Endothelial cell of umbilical vein (primary cell): Measurements from ENCODE around the gene RNF213. TPM values are rescaled to one million over a fixed set of nuclear protein-coding genes. Genes with fewer than 3 reads are reported as not detected.

Source experiments
- BruUV-seq: library from RNA; stranded (reverse); fragments of 400-500 nt; replicated peaks from 2 replicates; lab custom pipeline; 2021; lab: Mats Ljungman, UMichigan
- CTCF ChIA-PET: fragments of 300-600, 350-600 bp; sonication (Branson Sonifier 250); formaldehyde crosslinking; loops from one replicate; lab custom pipeline; 2021; ENCODE audit warnings: antibody characterized with exemption, inconsistent platforms; lab: Charles Lee
- POLR2A ChIA-PET: fragments of 300-600, 350-600 bp; sonication (Branson Sonifier 250); formaldehyde crosslinking; loops from one replicate; lab custom pipeline; 2021; ENCODE audit warnings: antibody characterized with exemption, inconsistent platforms; lab: Charles Lee
- DNase-seq: peaks from one replicate; pipeline ENCODE4 v3.0.0-alpha.2; 2011; ENCODE audit warnings: low read depth, low spot score
- FAIRE-seq: peaks from 2 replicates; lab custom pipeline; 2011; peaks lifted over from hg19 to GRCh38; lab: Jason Lieb, UNC
- H2AFZ ChIP-seq: 2 replicates; pipeline ENCODE4 v1.6.0; 2012; ENCODE audit warnings: low read depth, low read length, control low read depth, inconsistent platforms
- H3K27ac ChIP-seq: 2 replicates; pipeline ENCODE4 v1.5.1; 2011; ENCODE audit warnings: low read depth, mild to moderate bottlenecking, control low read depth, low read length, moderate library complexity; ENCODE audit not compliant: insufficient read depth
- H3K27me3 ChIP-seq, 2 experiments: 2 replicates each; pipeline versions ENCODE4 v1.6.0 to v1.6.1; 2011; ENCODE audit warnings: low read length in 2 of 2, mixed read lengths in 1 of 2; ENCODE audit not compliant: control insufficient read depth in 2 of 2, insufficient read depth in 2 of 2
- H3K36me3 ChIP-seq, 2 experiments: 2 replicates in 1 of 2; 3 replicates in 1 of 2; pipeline ENCODE4 v1.5.1; 2011; ENCODE audit warnings: low read length in 2 of 2, mild to moderate bottlenecking in 1 of 2, moderate library complexity in 1 of 2; ENCODE audit not compliant: control insufficient read depth in 2 of 2, insufficient read depth in 2 of 2; ENCODE audit errors: extremely low read depth in 1 of 2
- H3K4me1 ChIP-seq: 3 replicates; pipeline ENCODE4 v1.5.1; 2011; ENCODE audit warnings: mild to moderate bottlenecking, low read length; ENCODE audit not compliant: control insufficient read depth, insufficient read depth; ENCODE audit errors: extremely low read depth
- H3K4me2 ChIP-seq: 2 replicates; pipeline ENCODE4 v1.6.1; 2011; ENCODE audit warnings: low read length, control low read depth, mixed read lengths; ENCODE audit not compliant: insufficient read depth
- H3K4me3 ChIP-seq, 3 experiments: fragments of 200-600 bp in 1 of 3; sonication (generic), shearing (Covaris generic) in 1 of 3; replicated peaks in 1 of 3; 2 replicates each; pipeline ENCODE4 v1.5.1; 2011 to 2016; ENCODE audit warnings: control low read depth in 3 of 3, low read length in 3 of 3, mild to moderate bottlenecking in 2 of 3, inconsistent platforms in 1 of 3, low read depth in 1 of 3, moderate library complexity in 1 of 3; ENCODE audit not compliant: insufficient read depth in 1 of 3
- H3K79me2 ChIP-seq: 2 replicates; pipeline ENCODE4 v1.6.0; 2012; ENCODE audit warnings: low read length, inconsistent platforms; ENCODE audit not compliant: control insufficient read depth, insufficient read depth
- H3K9ac ChIP-seq: replicated peaks from 2 replicates; pipeline ENCODE3; 2011; ENCODE audit warnings: low read length, control low read depth; ENCODE audit not compliant: insufficient read depth; ENCODE audit errors: extremely low read depth
- H3K9me1 ChIP-seq: replicated peaks from 3 replicates; pipeline ENCODE4 v1.6.0; 2011; ENCODE audit warnings: mild to moderate bottlenecking, low read length; ENCODE audit not compliant: control insufficient read depth, insufficient read depth; ENCODE audit errors: extremely low read depth
- H3K9me3 ChIP-seq: replicated peaks from 2 replicates; pipeline ENCODE4 v1.5.1; 2012; ENCODE audit warnings: low read length, inconsistent platforms; ENCODE audit not compliant: control insufficient read depth, insufficient read depth
- H4K20me1 ChIP-seq: replicated peaks from 2 replicates; pipeline ENCODE3; 2011; ENCODE audit warnings: mild to moderate bottlenecking, low read length; ENCODE audit not compliant: control insufficient read depth, insufficient read depth; ENCODE audit errors: extremely low read depth
- EZH2 ChIP-seq: IDR thresholded peaks from 2 replicates; pipeline ENCODE4 v1.6.1; 2012; ENCODE audit warnings: borderline replicate concordance, low read depth, mild to moderate bottlenecking, moderate library complexity, low read length, inconsistent platforms; ENCODE audit not compliant: severe bottlenecking
- FOS ChIP-seq: IDR thresholded peaks from 2 replicates; pipeline ENCODE4 v1.6.1; 2011; ENCODE audit warnings: mild to moderate bottlenecking, low read length, moderate library complexity, borderline replicate concordance; ENCODE audit not compliant: insufficient read depth
- GATA2 ChIP-seq: IDR thresholded peaks from 2 replicates; pipeline ENCODE4 v1.7.0; 2011; ENCODE audit warnings: low read depth, mild to moderate bottlenecking, moderate library complexity, mixed read lengths, low read length; ENCODE audit not compliant: insufficient read length, insufficient read depth
- JUN ChIP-seq: IDR thresholded peaks from 2 replicates; pipeline ENCODE4 v1.6.1; 2011; ENCODE audit warnings: borderline replicate concordance, low read depth; ENCODE audit not compliant: insufficient read length, insufficient read depth
- MYC ChIP-seq: IDR thresholded peaks from one replicate; pipeline ENCODE4 v1.6.1; 2011; ENCODE audit warnings: mild to moderate bottlenecking, low read depth, low read length
- POLR2A ChIP-seq: IDR thresholded peaks from 2 replicates; pipeline ENCODE4 v1.6.1; 2012; ENCODE audit warnings: low read depth, mild to moderate bottlenecking, control low read depth, low read length
- POLR2AphosphoS5 ChIP-seq: IDR thresholded peaks from 2 replicates; pipeline ENCODE4 v1.6.1; 2012; ENCODE audit warnings: low read depth, mild to moderate bottlenecking, control low read depth, low read length, moderate library complexity; ENCODE audit not compliant: insufficient read depth
- dilution Hi-C: fragments of 300-500 bp; cut with MboI; formaldehyde crosslinking; loops from one replicate; pipeline ENCODE4 v1.15.0; 2019; ENCODE audit warnings: low sequenced_read_pairs; ENCODE audit not compliant: extremely low pct_ligation_motif_present
- intact Hi-C: fragments of 100-400 bp; cut with micrococcal nuclease; formaldehyde crosslinking; loops from one replicate; pipeline ENCODE4 v1.10.0; 2022
- polyA plus RNA-seq, 4 experiments: library from polyadenylated mRNA; depleted of rRNA in 3 of 4; stranded (reverse) in 3 of 4; unstranded in 1 of 4; fragments of >200 nt; gene quantifications; 2 replicates each; pipeline versions ENCODE4 v1.2.1 to v1.2.3, GENCODE V29; 2011 to 2012; ENCODE audit warnings: missing spikeins in 1 of 4
- total RNA-seq: library from RNA; stranded (reverse); gene quantifications from 2 replicates; pipeline ENCODE4 v1.2.3, GENCODE V29; 2021
- TF ChIP-seq, protein P1 (sequence below): IDR thresholded peaks from 2 replicates; pipeline ENCODE4 v1.6.1; 2011; ENCODE audit not compliant: insufficient read depth, insufficient read length
- TF ChIP-seq, protein P2 (sequence below), 2 donors: IDR thresholded peaks; 1 replicate in 1 of 2; 2 replicates in 1 of 2; pipeline ENCODE4 v1.5.1; 2011; ENCODE audit warnings: low read length in 2 of 2, mild to moderate bottlenecking in 2 of 2, moderate library complexity in 2 of 2, control low read depth in 1 of 2, inconsistent platforms in 1 of 2, low read depth in 1 of 2; ENCODE audit not compliant: insufficient read depth in 1 of 2; ENCODE audit errors: extremely low read depth in 1 of 2

RNF213 gene
- total and polyA plus RNA-seq, 2 donors (not counting 3 experiments of a cell fraction or from before 2014, with no cell fraction given) = 36.5 to 116 TPM

DNA sequence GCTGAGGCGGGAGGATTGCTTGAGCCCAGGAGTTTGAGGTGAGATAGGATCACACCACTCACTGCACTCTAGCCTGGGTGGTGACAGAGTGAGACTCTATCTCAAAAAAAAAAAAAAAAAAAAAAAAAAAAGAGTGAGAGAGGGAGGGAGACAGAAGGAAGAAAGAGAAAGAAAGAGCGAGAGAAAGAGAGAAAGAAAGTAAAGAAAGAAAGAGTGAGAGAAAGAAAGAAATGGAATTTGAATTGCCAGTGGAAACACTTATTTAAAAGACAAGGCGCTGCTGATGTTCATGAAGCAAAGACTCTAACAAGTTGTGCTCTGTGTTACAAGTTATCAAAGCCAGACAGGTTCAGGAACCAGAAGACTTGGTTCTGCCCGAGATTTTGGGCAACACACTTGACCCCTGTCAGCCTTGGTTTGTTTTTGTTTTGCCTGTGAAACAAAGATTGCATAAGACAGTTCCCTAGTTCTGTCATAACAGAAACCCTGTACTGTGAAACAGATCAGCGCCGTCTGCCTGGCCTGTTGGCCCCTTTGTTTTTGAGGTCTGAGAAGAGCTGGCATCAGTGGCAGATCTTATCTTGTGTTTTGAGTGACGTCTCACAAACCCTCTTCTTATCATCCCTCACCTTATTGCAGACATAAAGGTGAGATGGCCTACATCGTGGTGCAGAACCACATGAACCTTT lies 98.9 kb downstream of the RNF213 start:
- Histone ChIP-seq H3K9ac (no peak overlapping the region), H3K4me3 (no peak overlapping the region), H3K4me1 (no peaks in the 10 kb centered on the region), H3K36me3 (peaks cover 9 to 45% of the 10 kb centered on the region in 2 experiments), H3K27me3 (no peaks in the 10 kb centered on the region), H4K20me1 (no peaks in the 10 kb centered on the region), H3K9me1 (no peaks in the 10 kb centered on the region), H3K79me2 (no peaks in the 10 kb centered on the region), H3K9me3 (no peaks in the 10 kb centered on the region), H2AFZ (no peak overlapping the region), H3K27ac (no peak overlapping the region), H3K4me2 (no peak overlapping the region)
- intact Hi-C loops (loop anchor here (10.0 kb wide), 1 partner anchor 255 kb away; the partner anchor contains the start of gene GAA), dilution Hi-C loops (no loop called here)
- ChIA-PET POLR2A (no interaction called here), CTCF (interaction anchor here (4.9 kb wide), 1 partner anchor 164 kb away, joined by 46 read pairs; no protein-coding TSS in a partner anchor)
- DNase-seq (no peak), FAIRE-seq (no peak)
- BruUV-seq = no TSS peak
- no peak for TF ChIP-seq GATA2
- no peak for TF ChIP-seq EZH2
- no peak for TF ChIP-seq FOS
- no peak for TF ChIP-seq JUN
- TF ChIP-seq POLR2AphosphoS5 = no peak
- no peak for TF ChIP-seq MYC
- TF ChIP-seq, protein P1, sequence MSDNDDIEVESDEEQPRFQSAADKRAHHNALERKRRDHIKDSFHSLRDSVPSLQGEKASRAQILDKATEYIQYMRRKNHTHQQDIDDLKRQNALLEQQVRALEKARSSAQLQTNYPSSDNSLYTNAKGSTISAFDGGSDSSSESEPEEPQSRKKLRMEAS = no peak
- TF ChIP-seq POLR2A = no peak
- TF ChIP-seq, protein P2, sequence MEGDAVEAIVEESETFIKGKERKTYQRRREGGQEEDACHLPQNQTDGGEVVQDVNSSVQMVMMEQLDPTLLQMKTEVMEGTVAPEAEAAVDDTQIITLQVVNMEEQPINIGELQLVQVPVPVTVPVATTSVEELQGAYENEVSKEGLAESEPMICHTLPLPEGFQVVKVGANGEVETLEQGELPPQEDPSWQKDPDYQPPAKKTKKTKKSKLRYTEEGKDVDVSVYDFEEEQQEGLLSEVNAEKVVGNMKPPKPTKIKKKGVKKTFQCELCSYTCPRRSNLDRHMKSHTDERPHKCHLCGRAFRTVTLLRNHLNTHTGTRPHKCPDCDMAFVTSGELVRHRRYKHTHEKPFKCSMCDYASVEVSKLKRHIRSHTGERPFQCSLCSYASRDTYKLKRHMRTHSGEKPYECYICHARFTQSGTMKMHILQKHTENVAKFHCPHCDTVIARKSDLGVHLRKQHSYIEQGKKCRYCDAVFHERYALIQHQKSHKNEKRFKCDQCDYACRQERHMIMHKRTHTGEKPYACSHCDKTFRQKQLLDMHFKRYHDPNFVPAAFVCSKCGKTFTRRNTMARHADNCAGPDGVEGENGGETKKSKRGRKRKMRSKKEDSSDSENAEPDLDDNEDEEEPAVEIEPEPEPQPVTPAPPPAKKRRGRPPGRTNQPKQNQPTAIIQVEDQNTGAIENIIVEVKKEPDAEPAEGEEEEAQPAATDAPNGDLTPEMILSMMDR (IDR thresholded peaks at IDR 0.05; ENCODE audit: extremely low read depth in 1 of 2, insufficient read depth in 1 of 2, low read depth in 1 of 2, low read length in 2 of 2) = no peak
